Upper lobe of left lung (tissue), 6 donors: ENCODE results near the gene CUBN. TPM values are rescaled to one million over a fixed set of nuclear protein-coding genes. Genes with fewer than 3 reads are reported as not detected.

ENCODE experiments used
- ATAC-seq, 2 donors: fragments of 200-7000 bp; cut with Tn5 transposase; one replicate each; pipeline ENCODE4 v1.9.1; 2022; ENCODE audit warnings: mild to moderate bottlenecking in 2 of 2, moderate library complexity in 2 of 2; ENCODE audit not compliant: low FRiP score in 2 of 2
- DNase-seq, 2 donors: peaks; one replicate each; pipeline ENCODE4 v3.0.0-alpha.2; 2019 to 2020
- H3K27ac ChIP-seq, 4 donors: fragments of 200-600 bp; sonication (generic); one replicate each; pipeline ENCODE4 v1.5.1; 2016 to 2019
- H3K27me3 ChIP-seq, 4 donors: fragments of 200-600 bp; sonication (generic); one replicate each; pipeline ENCODE4 v1.5.1; 2017 to 2019
- H3K36me3 ChIP-seq, 4 donors: fragments of 200-600 bp; sonication (generic); one replicate each; pipeline ENCODE4 v1.5.1; 2016 to 2019
- H3K4me1 ChIP-seq, 4 donors: fragments of 200-600 bp; sonication (generic); one replicate each; pipeline ENCODE4 v1.5.1; 2018 to 2019
- H3K4me3 ChIP-seq, 4 donors: fragments of 200-600 bp; sonication (generic); one replicate each; pipeline ENCODE4 v1.5.1; 2017 to 2019; ENCODE audit warnings: mild to moderate bottlenecking in 2 of 4, moderate library complexity in 1 of 4
- H3K9me3 ChIP-seq, 4 donors: fragments of 200-600 bp; sonication (generic); one replicate each; pipeline ENCODE4 v1.5.1; 2018 to 2019
- CTCF ChIP-seq, 6 experiments: fragments of 450-650 bp in 4 of 6; fragments of 200-600 bp in 2 of 6; sonication (generic) in 2 of 6; IDR thresholded peaks; one replicate each; pipeline ENCODE4 v1.5.1; 2016 to 2019; ENCODE audit warnings: antibody characterized with exemption in 6 of 6
- EP300 ChIP-seq, 4 donors: sonication (generic); formaldehyde crosslinking; IDR thresholded peaks; one replicate each; pipeline ENCODE4 v1.5.1; 2017; ENCODE audit warnings: antibody characterized with exemption in 4 of 4, control low read depth in 2 of 4
- POLR2A ChIP-seq, 4 donors: fragments of 450-650 bp; IDR thresholded peaks; one replicate each; pipeline ENCODE4 v1.5.1; 2016 to 2017; ENCODE audit warnings: antibody characterized with exemption in 4 of 4, mild to moderate bottlenecking in 2 of 4
- POLR2AphosphoS5 ChIP-seq, 2 donors: sonication (generic); formaldehyde crosslinking; IDR thresholded peaks; one replicate each; pipeline ENCODE4 v1.5.1; 2017; ENCODE audit warnings: antibody characterized with exemption in 2 of 2
- WGBS, 2 donors: methylation state at CpG; one replicate each; pipeline ENCODE4 v1.1.5; 2017 to 2018; 5-methylcytosine and 5-hydroxymethylcytosine counted together
- total RNA-seq, 6 donors: library from RNA; depleted of rRNA in 4 of 6; stranded (reverse); fragments of >200 nt in 4 of 6; gene quantifications; one replicate each; pipeline versions ENCODE4 v1.1.0 to v1.2.1, GENCODE V29; 2016 to 2021
- donor health status: DM: no; HTN: no; CAD: no; lungs with moderate emphysema.
- donor health status: DM: no; HTN: yes; CAD: no; lungs with severe emphysema.

CUBN gene
- total RNA-seq, 6 donors from 2014 or later: 1.0 to 9.4 (median 5.3) TPM

GRCh38 chr10:16966991-16967865 is 162.4 kb downstream of the CUBN start:
- no peak overlapping the region for H3K4me3 ChIP-seq
- peaks cover 6 to 21% (median 16%) of the 10 kb centered on the region in 4 donors for H3K4me1 ChIP-seq
- 44 to 53% methylated on average over 11 of the region's 11 CpGs for WGBS, 2 donors
- H3K9me3 ChIP-seq: no peaks in the 10 kb centered on the region
- TF ChIP-seq EP300 (IDR thresholded peaks at IDR 0.05) (no peak), POLR2AphosphoS5 (IDR thresholded peaks at IDR 0.05) (no peak), CTCF (IDR thresholded peaks at IDR 0.05) (no peak), POLR2A (IDR thresholded peaks at IDR 0.05) (no peak)
- no peak for DNase-seq
- H3K36me3 ChIP-seq: no peaks in the 10 kb centered on the region
- H3K27ac ChIP-seq: peak overlapping the region in 1 of 4 donors; percentile 72
- no peaks in the 10 kb centered on the region for H3K27me3 ChIP-seq
- peak in 1 of 2 donors; percentile 51 for ATAC-seq

- 74 to 75% methylated on average over 8 of the region's 8 CpGs for WGBS, 2 donors
- H3K36me3 ChIP-seq: no peaks in the 10 kb centered on the region
- ATAC-seq (peak in 1 of 2 donors; percentile 20), DNase-seq (peak in 1 of 2 donors; percentile 36)
- H3K4me3 ChIP-seq: no peak overlapping the region
- peaks cover 6 to 21% (median 16%) of the 10 kb centered on the region in 4 donors for H3K4me1 ChIP-seq
- no peaks in the 10 kb centered on the region for H3K9me3 ChIP-seq
- TF ChIP-seq POLR2A (IDR thresholded peaks at IDR 0.05) (no peak), POLR2AphosphoS5 (IDR thresholded peaks at IDR 0.05) (no peak), CTCF (IDR thresholded peaks at IDR 0.05) (no peak), EP300 (IDR thresholded peaks at IDR 0.05) (no peak)
- no peak overlapping the region for H3K27ac ChIP-seq
- no peaks in the 10 kb centered on the region for H3K27me3 ChIP-seq
These were observed 163.7 kb downstream of the CUBN start for GRCh38 chr10:16965740-16966447.

GRCh38 chr10:16965344-16965616 is 164.3 kb downstream of the CUBN start:
- Histone ChIP-seq H3K4me3 (no peak overlapping the region), H3K27me3 (no peaks in the 10 kb centered on the region), H3K36me3 (no peaks in the 10 kb centered on the region), H3K27ac (no peak overlapping the region), H3K9me3 (no peaks in the 10 kb centered on the region), H3K4me1 (peaks cover 6 to 21% (median 16%) of the 10 kb centered on the region in 4 donors)
- TF ChIP-seq CTCF (IDR thresholded peaks at IDR 0.05): no peak
- no peak for TF ChIP-seq POLR2AphosphoS5 (IDR thresholded peaks at IDR 0.05)
- TF ChIP-seq EP300 (IDR thresholded peaks at IDR 0.05): no peak
- no peak for TF ChIP-seq POLR2A (IDR thresholded peaks at IDR 0.05)
- ATAC-seq (no peak), DNase-seq (no peak)
- WGBS, 2 donors: 79 to 95% methylated on average over 7 of the region's 7 CpGs

- DNase-seq (no peak), ATAC-seq (no peak)
- Histone ChIP-seq H3K27ac (no peak overlapping the region), H3K9me3 (no peaks in the 10 kb centered on the region), H3K4me3 (no peak overlapping the region), H3K36me3 (no peaks in the 10 kb centered on the region), H3K27me3 (no peaks in the 10 kb centered on the region), H3K4me1 (peaks cover 6 to 21% (median 16%) of the 10 kb centered on the region in 4 donors)
- no peak for TF ChIP-seq CTCF (IDR thresholded peaks at IDR 0.05)
- TF ChIP-seq EP300 (IDR thresholded peaks at IDR 0.05): no peak
- no peak for TF ChIP-seq POLR2A (IDR thresholded peaks at IDR 0.05)
- TF ChIP-seq POLR2AphosphoS5 (IDR thresholded peaks at IDR 0.05): no peak
- 83 to 87% methylated on average over 15 of the region's 15 CpGs for WGBS, 2 donors
These were observed 164.9 kb downstream of the CUBN start for GRCh38 chr10:16964576-16965343.
